Osteocyte (in vitro differentiated cells): ENCODE results near the gene PLBD2. TPM values are rescaled to one million over a fixed set of nuclear protein-coding genes. Genes with fewer than 3 reads are reported as not detected.

Experiments
- DNase-seq: peaks from one replicate; pipeline ENCODE4 v3.0.0; 2021; ENCODE audit warnings: mixed read lengths; ENCODE audit not compliant: unreplicated experiment; ENCODE audit errors: extremely low spot score
- H3K27ac Mint-ChIP-seq: one replicate; pipeline ENCODE4 v1.8.0; 2021; ENCODE audit warnings: mild to moderate bottlenecking, mixed read lengths; ENCODE audit not compliant: unreplicated experiment
- H3K27me3 Mint-ChIP-seq: one replicate; pipeline ENCODE4 v1.8.0; 2021; ENCODE audit warnings: mixed read lengths; ENCODE audit not compliant: unreplicated experiment
- H3K36me3 Mint-ChIP-seq: one replicate; pipeline ENCODE4 v1.8.0; 2021; ENCODE audit warnings: mixed read lengths; ENCODE audit not compliant: unreplicated experiment
- H3K4me1 Mint-ChIP-seq: one replicate; pipeline ENCODE4 v1.8.0; 2021; ENCODE audit warnings: mixed read lengths; ENCODE audit not compliant: unreplicated experiment
- H3K4me3 Mint-ChIP-seq: one replicate; pipeline ENCODE4 v1.8.0; 2021; ENCODE audit warnings: mild to moderate bottlenecking, moderate library complexity, mixed read lengths; ENCODE audit not compliant: unreplicated experiment
- H3K9me3 Mint-ChIP-seq: one replicate; pipeline ENCODE4 v1.8.0; 2021; ENCODE audit warnings: mixed read lengths; ENCODE audit not compliant: unreplicated experiment
- total RNA-seq: library from RNA; stranded (reverse); gene quantifications from 2 replicates; pipeline ENCODE4 v1.2.1, GENCODE V29; 2021
- TF ChIP-seq, protein P1 (sequence below): fragments of 200-600 bp; sonication (generic); IDR thresholded peaks from 2 replicates; pipeline ENCODE4 v1.5.0; 2021; ENCODE audit warnings: antibody characterized with exemption, mild to moderate bottlenecking, moderate library complexity

PLBD2 gene
- total RNA-seq, 1 donor from 2014 or later = 103 TPM

DNA sequence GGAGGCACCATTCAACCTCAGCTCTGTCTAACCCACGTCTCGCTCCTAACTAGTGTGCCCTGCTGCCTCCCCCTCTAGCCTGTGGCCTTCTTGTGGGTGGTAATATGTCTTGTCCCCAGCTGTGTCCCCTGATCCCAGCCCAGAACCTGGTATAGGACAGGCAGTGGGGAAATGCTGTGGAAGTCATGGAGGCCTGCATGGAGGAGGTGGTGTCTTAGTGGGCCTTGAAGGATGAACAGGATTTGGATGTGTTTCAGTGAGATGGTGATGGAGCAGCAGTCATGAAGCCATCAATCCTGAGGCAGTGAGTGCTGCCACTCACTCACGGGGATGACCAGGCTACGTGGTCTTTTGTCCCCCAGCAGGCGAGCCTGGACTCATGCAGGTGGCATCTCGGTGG, 13.4 kb downstream of the PLBD2 start:
- Mint-ChIP-seq H3K4me3 (no peak overlapping the region), H3K27ac (no peak overlapping the region), H3K4me1 (peaks cover under 1% of the 10 kb centered on the region), H3K36me3 (peaks cover 18% of the 10 kb centered on the region), H3K27me3 (no peaks in the 10 kb centered on the region), H3K9me3 (no peaks in the 10 kb centered on the region)
- no peak for DNase-seq
- TF ChIP-seq, protein P1, sequence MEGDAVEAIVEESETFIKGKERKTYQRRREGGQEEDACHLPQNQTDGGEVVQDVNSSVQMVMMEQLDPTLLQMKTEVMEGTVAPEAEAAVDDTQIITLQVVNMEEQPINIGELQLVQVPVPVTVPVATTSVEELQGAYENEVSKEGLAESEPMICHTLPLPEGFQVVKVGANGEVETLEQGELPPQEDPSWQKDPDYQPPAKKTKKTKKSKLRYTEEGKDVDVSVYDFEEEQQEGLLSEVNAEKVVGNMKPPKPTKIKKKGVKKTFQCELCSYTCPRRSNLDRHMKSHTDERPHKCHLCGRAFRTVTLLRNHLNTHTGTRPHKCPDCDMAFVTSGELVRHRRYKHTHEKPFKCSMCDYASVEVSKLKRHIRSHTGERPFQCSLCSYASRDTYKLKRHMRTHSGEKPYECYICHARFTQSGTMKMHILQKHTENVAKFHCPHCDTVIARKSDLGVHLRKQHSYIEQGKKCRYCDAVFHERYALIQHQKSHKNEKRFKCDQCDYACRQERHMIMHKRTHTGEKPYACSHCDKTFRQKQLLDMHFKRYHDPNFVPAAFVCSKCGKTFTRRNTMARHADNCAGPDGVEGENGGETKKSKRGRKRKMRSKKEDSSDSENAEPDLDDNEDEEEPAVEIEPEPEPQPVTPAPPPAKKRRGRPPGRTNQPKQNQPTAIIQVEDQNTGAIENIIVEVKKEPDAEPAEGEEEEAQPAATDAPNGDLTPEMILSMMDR = no peak

DNA sequence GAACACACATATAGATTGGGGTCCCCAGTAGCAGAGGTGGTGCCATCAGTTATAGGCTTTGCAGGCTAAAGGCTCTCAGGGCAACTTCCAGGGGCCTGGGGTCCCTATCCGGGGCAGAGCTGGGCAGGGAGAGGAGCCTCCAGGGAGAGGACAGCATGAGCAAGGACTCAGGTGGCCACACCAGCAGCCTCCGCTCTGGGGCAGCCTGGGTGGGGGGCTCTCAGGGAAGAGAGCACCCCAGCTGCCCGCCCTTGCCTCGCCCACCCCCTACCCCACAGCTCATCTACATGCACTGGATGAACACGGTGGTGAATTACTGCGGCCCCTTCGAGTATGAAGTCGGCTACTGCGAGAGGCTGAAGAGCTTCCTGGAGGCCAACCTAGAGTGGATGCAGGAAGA, 14.0 kb downstream of the PLBD2 start:
- TF ChIP-seq, protein P1 = no peak
- Mint-ChIP-seq H3K27ac (no peak overlapping the region), H3K4me3 (no peak overlapping the region), H3K36me3 (peaks cover 22% of the 10 kb centered on the region), H3K9me3 (no peaks in the 10 kb centered on the region), H3K4me1 (no peaks in the 10 kb centered on the region), H3K27me3 (no peaks in the 10 kb centered on the region)
- DNase-seq = no peak

DNA sequence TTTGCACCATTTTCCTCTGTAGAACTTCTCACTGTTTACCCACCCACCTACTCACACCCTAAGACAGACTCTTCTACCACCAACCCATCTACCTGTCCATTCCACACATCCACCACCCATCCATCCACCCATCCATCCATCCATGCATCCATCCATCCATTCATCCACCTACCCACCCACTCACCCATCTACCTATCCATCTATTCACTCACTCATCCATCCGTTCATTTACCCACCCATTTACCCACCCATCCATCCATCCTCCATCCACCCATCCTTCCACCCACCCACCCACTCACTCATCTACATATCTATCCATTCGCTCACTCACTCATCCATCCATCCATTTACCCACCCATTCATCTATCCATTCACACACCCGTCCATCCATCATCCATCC, 15.1 kb downstream of the PLBD2 start:
- no peak for DNase-seq
- Mint-ChIP-seq H3K27ac (no peak overlapping the region), H3K9me3 (no peaks in the 10 kb centered on the region), H3K36me3 (peaks cover 23% of the 10 kb centered on the region), H3K4me1 (no peaks in the 10 kb centered on the region), H3K4me3 (no peak overlapping the region), H3K27me3 (no peaks in the 10 kb centered on the region)
- TF ChIP-seq, protein P1 = no peak

DNA sequence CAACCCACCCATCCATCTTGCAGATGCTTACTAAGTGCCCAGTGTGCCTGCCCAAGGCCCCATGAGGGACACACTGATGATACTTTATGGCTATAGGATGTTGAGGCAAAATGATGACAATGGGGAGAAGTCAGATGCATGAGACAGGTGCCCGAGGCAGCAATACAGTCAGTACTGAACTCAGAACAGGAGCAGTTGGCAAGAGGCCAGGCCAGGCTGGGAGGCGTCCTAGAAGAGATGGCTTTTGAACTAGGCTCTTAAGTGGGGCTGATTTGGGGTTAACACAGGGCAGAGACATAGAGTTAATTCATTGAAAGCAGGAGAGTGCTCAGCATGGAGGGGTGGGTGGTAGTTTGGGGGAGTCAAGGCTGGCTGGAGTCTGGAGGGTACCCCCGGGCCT, 15.6 kb downstream of the PLBD2 start:
- H3K36me3 Mint-ChIP-seq = peaks cover 21% of the 10 kb centered on the region
- no peaks in the 10 kb centered on the region for H3K9me3 Mint-ChIP-seq
- H3K4me3 Mint-ChIP-seq = no peak overlapping the region
- H3K27me3 Mint-ChIP-seq = no peaks in the 10 kb centered on the region
- H3K27ac Mint-ChIP-seq = no peak overlapping the region
- DNase-seq = no peak
- TF ChIP-seq, protein P1 = no peak
- H3K4me1 Mint-ChIP-seq = no peaks in the 10 kb centered on the region

DNA sequence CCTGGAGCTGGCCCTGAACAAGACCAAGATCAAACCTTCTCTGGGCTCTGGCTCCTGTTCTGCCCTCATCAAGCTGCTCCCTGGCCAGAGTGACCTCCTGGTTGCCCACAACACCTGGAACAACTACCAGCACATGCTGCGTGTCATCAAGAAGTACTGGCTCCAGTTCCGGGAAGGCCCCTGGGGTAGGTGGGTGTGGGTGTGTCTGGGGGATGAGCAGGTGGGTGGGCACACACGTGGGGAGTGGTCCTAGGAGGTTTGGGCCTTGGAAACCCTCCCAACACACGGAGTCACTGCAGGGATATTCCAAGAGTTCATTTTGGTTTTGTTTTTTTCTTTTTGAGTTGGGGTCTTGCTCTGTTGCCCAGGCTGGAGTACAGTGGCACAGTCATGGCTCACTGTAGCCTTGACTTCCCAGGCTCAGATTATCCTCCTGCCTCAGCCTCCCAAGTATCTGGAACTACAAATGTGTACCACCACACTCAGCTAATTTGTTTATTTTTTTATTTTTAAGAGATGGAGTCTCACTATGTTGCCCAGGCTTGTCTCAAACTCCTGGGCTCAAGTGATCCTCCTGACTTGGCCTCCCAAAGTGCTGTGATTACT, 16.5 kb downstream of the PLBD2 start:
- Mint-ChIP-seq H3K27me3 (no peaks in the 10 kb centered on the region), H3K9me3 (no peaks in the 10 kb centered on the region), H3K27ac (no peak overlapping the region), H3K4me1 (no peaks in the 10 kb centered on the region), H3K4me3 (no peak overlapping the region), H3K36me3 (peaks cover 21% of the 10 kb centered on the region)
- TF ChIP-seq, protein P1 = no peak
- DNase-seq = no peak
